PFSK-1 (cell line): Measurements from ENCODE around the gene NASP.

Experiments
- POLR2AphosphoS5 ChIP-seq: IDR thresholded peaks from 2 replicates; pipeline ENCODE4 v1.6.1; 2012; ENCODE audit warnings: low read depth, mild to moderate bottlenecking, control low read depth, low read length, moderate library complexity
- REST ChIP-seq, 2 experiments: IDR thresholded peaks; 2 replicates each; pipeline versions ENCODE4 v1.6.1 to v1.8.0; 2011 to 2012; ENCODE audit warnings: low read depth in 2 of 2, low read length in 2 of 2, control low read depth in 1 of 2, inconsistent platforms in 1 of 2, mild to moderate bottlenecking in 1 of 2, moderate library complexity in 1 of 2; ENCODE audit not compliant: insufficient read depth in 1 of 2
- TAF1 ChIP-seq: IDR thresholded peaks from 2 replicates; pipeline ENCODE4 v1.6.1; 2012; ENCODE audit warnings: low read length, control low read depth, borderline replicate concordance; ENCODE audit not compliant: insufficient read depth

- TF ChIP-seq TAF1 (no peak), POLR2AphosphoS5 (no peak), REST (IDR thresholded peaks at IDR 0.05; ENCODE audit: insufficient read depth in 1 of 2, low read depth in 2 of 2, low read length in 2 of 2) (no peak)
These were observed 39.3 kb upstream of the NASP start for GRCh38 chr1:45544530-45544929.
